RPMI7951 (cell line): ENCODE data around the gene CELF4. TPM values are rescaled to one million over a fixed set of nuclear protein-coding genes. Genes with fewer than 3 reads are reported as not detected.

Source experiments
- DNase-seq: peaks from one replicate; pipeline ENCODE4 v3.0.0-alpha.2; 2012; ENCODE audit warnings: low read depth
- total RNA-seq: library from RNA; depleted of rRNA; stranded (reverse); fragments of >200 nt; shearing (Covaris generic); gene quantifications from 2 replicates; pipeline ENCODE4 v1.2.3, GENCODE V29; 2014

The CELF4 gene
- total RNA-seq, 1 experiment from 2014 or later: not detected

- no peak for DNase-seq
Measured at GRCh38 chr18:37547196-37547827, 18.3 kb downstream of the CELF4 start.

GRCh38 chr18:37546651-37547050, 18.9 kb downstream of the CELF4 start:
- no peak for DNase-seq

GRCh38 chr18:37546272-37546537, 19.4 kb downstream of the CELF4 start:
- DNase-seq: no peak

- DNase-seq: no peak
Measured at GRCh38 chr18:37545461-37546271, 19.9 kb downstream of the CELF4 start.

- DNase-seq: no peak
Measured at GRCh38 chr18:37544713-37545112, 20.9 kb downstream of the CELF4 start.

- no peak for DNase-seq
Measured at GRCh38 chr18:37544217-37544616, 21.4 kb downstream of the CELF4 start.

- DNase-seq: no peak
Measured at GRCh38 chr18:37543321-37543720, 22.3 kb downstream of the CELF4 start.

- DNase-seq: no peak
Measured at GRCh38 chr18:37541517-37541916, 24.1 kb downstream of the CELF4 start.

- DNase-seq: no peak
Measured at GRCh38 chr18:37540424-37541138, 25.0 kb downstream of the CELF4 start.

GRCh38 chr18:37539236-37539635, 26.4 kb downstream of the CELF4 start:
- DNase-seq: no peak

GRCh38 chr18:37538526-37539205, 26.9 kb downstream of the CELF4 start:
- no peak for DNase-seq

- DNase-seq: peak; percentile 41
Measured at GRCh38 chr18:37537868-37538525, 27.6 kb downstream of the CELF4 start.

- DNase-seq: peak; percentile 4
Measured at GRCh38 chr18:37536656-37537055, 28.9 kb downstream of the CELF4 start.

GRCh38 chr18:37535968-37536367, 29.6 kb downstream of the CELF4 start:
- peak; percentile 26 for DNase-seq

GRCh38 chr18:37534627-37535026, 31.0 kb downstream of the CELF4 start:
- DNase-seq: no peak

- no peak for DNase-seq
Measured at GRCh38 chr18:37533647-37534584, 31.7 kb downstream of the CELF4 start.

GRCh38 chr18:37532917-37533316, 32.7 kb downstream of the CELF4 start:
- DNase-seq: no peak

GRCh38 chr18:37529863-37530262, 35.7 kb downstream of the CELF4 start:
- no peak for DNase-seq

GRCh38 chr18:37529296-37529695, 36.3 kb downstream of the CELF4 start:
- no peak for DNase-seq

GRCh38 chr18:37527395-37527794, 38.2 kb downstream of the CELF4 start:
- no peak for DNase-seq

- no peak for DNase-seq
Measured at GRCh38 chr18:37525262-37525585, 40.4 kb downstream of the CELF4 start.
